D341Med (cell line): ENCODE measurements around the gene USP32.
"Not testable (repeated sequence)": the region's sequence is repeated elsewhere in the genome, so short reads cannot be mapped to it uniquely, and the experiment has no call there.

Experiments used
- DNase-seq: peaks from one replicate; pipeline ENCODE4 v3.0.0; 2012; ENCODE audit warnings: low spot score

USP32 gene

DNA sequence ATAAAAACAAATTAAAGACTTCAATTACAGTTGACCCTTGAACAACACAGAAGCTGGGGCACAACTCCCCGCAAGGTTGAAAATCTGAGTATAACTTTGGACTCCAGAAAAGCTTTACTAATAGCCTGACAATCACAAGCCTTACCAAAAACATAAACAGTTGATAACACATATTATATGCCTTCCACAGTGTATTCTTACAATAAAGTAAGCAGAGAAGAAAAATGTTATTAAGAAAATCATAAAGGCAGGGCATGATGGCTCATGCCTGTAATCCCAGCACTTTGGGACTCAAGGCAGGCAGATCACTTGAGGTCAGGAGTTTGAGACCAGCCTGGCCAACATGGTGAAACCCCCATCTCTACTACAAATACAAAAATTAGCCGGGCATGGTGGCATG is 58.9 kb downstream of the USP32 start:
- not testable (repeated sequence) for DNase-seq

DNA sequence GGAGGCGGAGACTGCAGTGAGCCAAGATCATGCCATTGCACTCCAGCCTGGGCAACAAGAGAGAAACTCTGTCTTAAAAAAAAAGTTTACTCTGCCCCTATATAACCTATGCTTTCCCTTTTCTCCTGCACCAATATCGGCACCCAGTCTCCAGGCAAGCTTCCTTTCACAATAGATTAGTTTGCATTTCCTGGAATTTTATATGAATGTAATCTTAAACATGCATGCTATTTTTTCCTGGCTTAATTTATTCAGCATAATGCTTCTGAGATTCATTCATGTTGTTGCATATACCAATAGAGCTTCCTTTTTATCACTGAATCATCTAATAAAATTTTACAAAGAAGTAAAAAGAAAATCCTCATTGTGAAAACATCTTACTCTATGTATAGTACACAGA is 59.4 kb downstream of the USP32 start:
- DNase-seq: no peak

- DNase-seq: no peak
Measured at GRCh38 chr17:60330731-60331130, 61.2 kb downstream of the USP32 start.

- no peak for DNase-seq
Measured at GRCh38 chr17:60328679-60329078, 63.3 kb downstream of the USP32 start.

DNA sequence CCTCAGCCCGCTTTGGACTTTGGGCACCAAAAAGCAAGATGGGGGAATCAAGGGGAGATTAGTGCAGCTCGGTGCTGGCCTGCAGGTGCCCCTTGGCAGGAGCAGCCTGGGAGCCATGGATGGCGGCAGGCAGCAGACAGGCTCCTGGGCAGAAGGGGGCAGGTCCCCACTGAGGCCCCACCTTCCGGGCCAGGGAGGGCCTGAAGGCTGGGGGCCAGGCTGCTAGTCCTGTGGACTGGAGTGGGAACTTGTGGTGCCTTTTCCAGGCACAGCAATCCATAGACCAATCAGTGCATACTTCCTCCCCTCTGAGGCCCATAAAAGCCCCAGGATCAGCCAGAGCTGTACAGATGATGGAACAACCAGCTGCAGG is 64.0 kb downstream of the USP32 start:
- DNase-seq: no peak

DNA sequence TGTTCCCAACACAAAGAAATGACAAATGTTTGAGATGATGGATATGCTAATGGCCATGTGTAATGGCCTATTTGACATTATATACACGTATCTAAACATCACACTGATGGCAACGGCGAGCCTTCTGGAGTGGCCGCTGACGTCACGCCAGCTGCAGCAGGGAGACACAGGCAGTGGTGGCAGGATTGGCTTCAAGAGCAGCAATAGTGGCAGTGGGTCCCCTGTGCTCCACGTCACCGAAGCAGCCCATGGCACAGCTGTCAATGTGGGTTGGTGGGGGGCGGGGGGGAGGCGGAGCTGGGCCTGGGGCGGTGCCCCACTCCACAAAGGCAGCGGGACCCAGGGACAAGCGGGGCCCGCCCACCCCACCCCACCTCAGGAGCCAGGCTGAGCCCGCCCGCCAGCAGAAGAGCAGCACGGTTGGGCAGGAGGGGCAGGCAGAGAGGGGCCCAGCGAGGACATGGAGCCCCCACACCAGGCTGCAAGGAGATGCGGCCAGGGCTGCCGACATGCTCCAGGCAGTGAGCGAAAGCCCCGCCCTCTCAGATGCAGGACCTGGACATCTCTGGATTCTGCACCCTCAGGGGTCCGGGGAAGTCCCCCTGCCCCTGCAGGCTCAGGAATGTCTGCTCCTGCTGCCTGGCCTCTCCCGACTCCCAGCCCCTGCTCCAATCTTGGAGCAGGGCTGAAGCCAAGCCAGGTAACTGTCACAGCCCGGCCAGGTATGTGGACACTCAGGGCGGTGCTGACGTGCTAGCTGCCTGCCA is 64.6 kb downstream of the USP32 start:
- DNase-seq: peak; percentile 31

DNA sequence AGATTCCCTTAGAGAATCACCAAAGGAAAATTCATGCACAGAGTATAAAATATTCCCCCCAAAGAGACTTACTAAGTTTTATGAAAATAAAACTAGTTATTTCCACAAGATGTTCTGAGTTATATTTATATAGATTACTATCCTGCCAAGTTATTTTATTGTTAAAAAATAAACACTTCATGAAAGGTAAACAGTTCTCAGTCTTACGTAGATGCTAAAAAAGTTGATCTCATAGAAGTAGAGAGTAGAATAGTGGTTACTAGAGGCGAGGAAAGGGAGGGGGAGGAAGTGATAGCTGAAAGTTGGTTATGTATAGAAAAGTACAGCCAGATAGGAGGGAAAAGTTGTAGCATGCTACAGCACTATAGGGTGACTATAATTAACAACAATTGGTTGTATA is 65.2 kb downstream of the USP32 start:
- no peak for DNase-seq

DNA sequence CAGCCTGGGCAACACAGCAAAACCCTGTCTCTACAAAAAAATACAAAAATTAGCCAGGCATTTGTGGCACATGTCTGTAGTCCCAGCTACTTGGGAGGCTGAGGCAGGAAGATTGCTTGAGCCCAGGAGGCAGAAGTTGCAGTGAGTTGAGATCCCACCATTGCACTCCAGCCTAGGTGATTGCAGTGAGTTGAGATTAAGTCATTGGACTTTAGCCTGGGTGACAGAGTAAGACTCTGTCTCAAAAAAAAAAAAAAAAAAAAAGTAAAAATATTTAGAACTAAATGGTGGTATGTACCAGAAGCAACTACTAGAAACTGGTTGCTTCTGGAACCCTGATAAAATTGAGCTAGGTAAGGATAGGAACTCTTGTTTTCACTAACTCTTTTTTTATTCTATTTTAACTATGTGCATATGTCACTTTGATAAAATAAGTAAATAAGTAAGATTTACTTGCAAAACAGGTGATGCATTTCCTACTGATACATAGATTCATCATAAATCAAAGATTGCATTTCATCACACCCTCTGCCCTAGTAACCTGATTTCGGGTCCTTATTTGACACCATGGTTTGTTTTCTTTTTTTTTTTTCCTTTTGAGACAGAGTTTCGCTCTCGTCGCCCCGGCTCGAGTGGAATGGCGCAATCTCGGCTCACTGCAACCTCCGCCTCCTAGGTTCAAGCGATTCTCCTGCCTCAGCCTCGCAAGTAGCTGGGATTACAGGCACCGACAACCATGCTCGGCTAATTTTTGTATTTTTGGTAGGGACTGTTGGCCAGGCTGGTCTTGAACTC is 66.0 kb downstream of the USP32 start:
- DNase-seq: no peak

- no peak for DNase-seq
Measured at GRCh38 chr17:60323754-60324153, 68.2 kb downstream of the USP32 start.

- no peak for DNase-seq
Measured at GRCh38 chr17:60322056-60322387, 69.9 kb downstream of the USP32 start.

- DNase-seq: no peak
Measured at GRCh38 chr17:60321336-60322055, 70.4 kb downstream of the USP32 start.

- no peak for DNase-seq
Measured at GRCh38 chr17:60318830-60319229, 73.1 kb downstream of the USP32 start.

GRCh38 chr17:60318326-60318725 is 73.6 kb downstream of the USP32 start:
- peak; percentile 45 for DNase-seq

DNA sequence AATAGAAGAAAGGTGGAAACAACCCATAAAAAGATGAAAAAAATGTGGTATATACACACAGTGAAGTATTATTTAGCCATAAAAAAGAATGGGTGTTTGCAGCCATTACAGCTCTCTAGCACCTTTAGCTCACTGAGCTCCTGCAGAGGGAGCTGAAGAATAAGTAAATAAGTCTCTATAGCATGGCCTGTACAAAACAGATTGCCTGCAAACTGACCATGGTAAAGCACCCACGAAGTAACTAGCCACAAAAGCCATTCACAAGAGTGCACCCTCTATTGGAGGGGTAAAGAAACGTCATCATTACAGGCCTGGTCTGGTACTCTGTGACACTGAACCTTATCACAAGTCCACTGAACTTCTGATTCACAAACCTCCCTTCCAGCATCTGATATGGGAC is 76.3 kb downstream of the USP32 start:
- no peak for DNase-seq

DNA sequence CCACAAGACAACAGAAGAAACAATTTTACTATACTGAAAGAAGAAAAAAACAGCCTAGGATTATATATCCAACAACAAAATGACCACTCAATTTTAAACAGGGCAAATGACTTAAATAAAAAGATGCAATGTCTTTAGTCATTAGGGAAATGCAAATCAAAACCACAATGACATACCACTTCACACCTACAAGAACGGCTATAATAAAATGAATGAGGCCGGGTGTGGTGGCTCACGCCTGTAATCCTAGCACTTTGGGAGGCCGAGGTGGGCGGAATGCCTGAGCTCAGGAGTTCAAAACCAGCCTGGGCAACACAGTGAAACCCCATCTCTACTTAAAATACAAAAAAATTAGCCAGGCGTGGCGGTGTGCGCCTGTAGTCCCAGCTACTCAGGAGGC is 77.0 kb downstream of the USP32 start:
- DNase-seq: not testable (repeated sequence)

- DNase-seq: no peak
Measured at GRCh38 chr17:60314423-60314822, 77.5 kb downstream of the USP32 start.

GRCh38 chr17:60311936-60312335 is 80.0 kb downstream of the USP32 start:
- DNase-seq: no peak

- DNase-seq: no peak
Measured at GRCh38 chr17:60311186-60311585, 80.7 kb downstream of the USP32 start.

- DNase-seq: no peak
Measured at GRCh38 chr17:60305141-60305540, 86.8 kb downstream of the USP32 start.

GRCh38 chr17:60304502-60304901 is 87.4 kb downstream of the USP32 start:
- no peak for DNase-seq

- DNase-seq: no peak
Measured at GRCh38 chr17:60303406-60304099, 88.4 kb downstream of the USP32 start.

GRCh38 chr17:60301649-60302048 is 90.3 kb downstream of the USP32 start:
- no peak for DNase-seq
